ENCODE data around the gene STOML2.

DNA sequence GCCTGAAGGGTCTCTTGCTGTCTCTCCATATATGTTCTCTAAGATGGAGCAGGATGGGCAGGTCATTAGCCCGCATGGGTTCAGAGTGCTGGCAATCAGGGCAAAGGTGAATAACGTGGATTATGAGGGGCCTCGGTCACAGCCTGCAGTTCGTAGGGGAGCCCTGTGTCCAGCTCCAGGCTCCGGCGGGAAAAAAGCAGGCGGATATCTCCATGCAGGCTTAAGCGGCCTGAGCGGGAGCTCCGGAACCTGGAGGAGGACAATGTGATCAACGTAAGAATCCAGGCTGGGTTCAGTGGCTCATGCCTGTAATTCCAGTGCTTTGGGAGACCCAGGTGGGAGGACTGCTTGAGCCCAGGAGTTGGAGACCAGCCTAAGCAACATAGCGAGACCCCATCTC lies 2.2 kb upstream of the STOML2 start:
- TF ChIP-seq, protein P1, sequence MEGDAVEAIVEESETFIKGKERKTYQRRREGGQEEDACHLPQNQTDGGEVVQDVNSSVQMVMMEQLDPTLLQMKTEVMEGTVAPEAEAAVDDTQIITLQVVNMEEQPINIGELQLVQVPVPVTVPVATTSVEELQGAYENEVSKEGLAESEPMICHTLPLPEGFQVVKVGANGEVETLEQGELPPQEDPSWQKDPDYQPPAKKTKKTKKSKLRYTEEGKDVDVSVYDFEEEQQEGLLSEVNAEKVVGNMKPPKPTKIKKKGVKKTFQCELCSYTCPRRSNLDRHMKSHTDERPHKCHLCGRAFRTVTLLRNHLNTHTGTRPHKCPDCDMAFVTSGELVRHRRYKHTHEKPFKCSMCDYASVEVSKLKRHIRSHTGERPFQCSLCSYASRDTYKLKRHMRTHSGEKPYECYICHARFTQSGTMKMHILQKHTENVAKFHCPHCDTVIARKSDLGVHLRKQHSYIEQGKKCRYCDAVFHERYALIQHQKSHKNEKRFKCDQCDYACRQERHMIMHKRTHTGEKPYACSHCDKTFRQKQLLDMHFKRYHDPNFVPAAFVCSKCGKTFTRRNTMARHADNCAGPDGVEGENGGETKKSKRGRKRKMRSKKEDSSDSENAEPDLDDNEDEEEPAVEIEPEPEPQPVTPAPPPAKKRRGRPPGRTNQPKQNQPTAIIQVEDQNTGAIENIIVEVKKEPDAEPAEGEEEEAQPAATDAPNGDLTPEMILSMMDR (IDR thresholded peaks at IDR 0.05), result no peak
- no peak for TF ChIP-seq EZH2 (IDR thresholded peaks at IDR 0.05; ENCODE audit: borderline replicate concordance, insufficient read depth, low read depth, low read length, poor library complexity, severe bottlenecking)
